Measurements from ENCODE around the gene CHST8.

DNA sequence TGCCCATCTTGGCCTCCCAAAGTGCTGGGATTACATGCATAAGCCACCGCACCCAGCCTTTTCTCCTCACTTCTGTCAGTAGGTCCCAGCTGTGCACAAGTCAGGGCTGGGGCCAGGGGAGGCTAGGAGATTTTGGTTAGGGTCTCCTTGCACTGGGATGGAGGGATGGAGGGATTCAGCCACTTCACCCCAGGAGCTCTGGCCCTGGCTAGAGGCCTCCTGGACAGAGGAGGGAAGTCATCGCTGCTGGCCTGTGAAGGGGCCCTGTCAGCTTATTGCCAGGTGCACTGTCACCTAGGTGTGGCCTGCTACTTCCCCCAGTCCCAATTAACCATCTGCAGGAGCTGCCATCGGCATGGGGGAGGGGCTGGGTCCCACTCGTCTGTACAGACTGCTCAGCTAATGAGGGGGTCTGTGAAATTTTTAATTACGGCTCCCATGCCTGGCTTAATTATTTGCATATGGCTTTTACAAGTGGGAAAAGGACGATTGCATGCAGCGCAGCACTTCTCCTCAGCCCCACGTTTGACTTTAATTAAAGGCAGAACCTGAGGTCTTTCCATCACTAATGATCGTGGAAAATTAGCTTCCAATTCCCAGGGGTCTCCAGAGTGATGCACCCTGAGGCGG is 52.4 kb downstream of the CHST8 start:
- TF ChIP-seq, protein P1, sequence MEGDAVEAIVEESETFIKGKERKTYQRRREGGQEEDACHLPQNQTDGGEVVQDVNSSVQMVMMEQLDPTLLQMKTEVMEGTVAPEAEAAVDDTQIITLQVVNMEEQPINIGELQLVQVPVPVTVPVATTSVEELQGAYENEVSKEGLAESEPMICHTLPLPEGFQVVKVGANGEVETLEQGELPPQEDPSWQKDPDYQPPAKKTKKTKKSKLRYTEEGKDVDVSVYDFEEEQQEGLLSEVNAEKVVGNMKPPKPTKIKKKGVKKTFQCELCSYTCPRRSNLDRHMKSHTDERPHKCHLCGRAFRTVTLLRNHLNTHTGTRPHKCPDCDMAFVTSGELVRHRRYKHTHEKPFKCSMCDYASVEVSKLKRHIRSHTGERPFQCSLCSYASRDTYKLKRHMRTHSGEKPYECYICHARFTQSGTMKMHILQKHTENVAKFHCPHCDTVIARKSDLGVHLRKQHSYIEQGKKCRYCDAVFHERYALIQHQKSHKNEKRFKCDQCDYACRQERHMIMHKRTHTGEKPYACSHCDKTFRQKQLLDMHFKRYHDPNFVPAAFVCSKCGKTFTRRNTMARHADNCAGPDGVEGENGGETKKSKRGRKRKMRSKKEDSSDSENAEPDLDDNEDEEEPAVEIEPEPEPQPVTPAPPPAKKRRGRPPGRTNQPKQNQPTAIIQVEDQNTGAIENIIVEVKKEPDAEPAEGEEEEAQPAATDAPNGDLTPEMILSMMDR (IDR thresholded peaks at IDR 0.05; ENCODE audit: low read depth, low read length, missing input control) = no peak
- no peak for TF ChIP-seq YY1 (IDR thresholded peaks at IDR 0.05)
- TF ChIP-seq MAX (IDR thresholded peaks at IDR 0.05) = no peak
